Ascending aorta (tissue), 2 donors: Measurements from ENCODE around the gene TMPRSS5. TPM values are rescaled to one million over a fixed set of nuclear protein-coding genes. Genes with fewer than 3 reads are reported as not detected.

Source experiments
- DNase-seq, 2 donors: peaks; one replicate each; pipeline ENCODE4 v3.0.0-alpha.2; 2019; ENCODE audit warnings: low spot score in 2 of 2
- H3K27ac ChIP-seq, 2 donors: fragments of 200-600 bp; sonication (generic); one replicate each; pipeline ENCODE4 v1.5.1; 2016 to 2017; ENCODE audit warnings: mild to moderate bottlenecking in 1 of 2
- H3K27me3 ChIP-seq: fragments of 200-600 bp; sonication (generic); one replicate; pipeline ENCODE4 v1.5.1; 2017
- H3K36me3 ChIP-seq, 2 donors: fragments of 200-600 bp; sonication (generic); one replicate each; pipeline ENCODE4 v1.5.1; 2016
- H3K4me1 ChIP-seq, 2 donors: fragments of 200-600 bp; sonication (generic); one replicate each; pipeline ENCODE4 v1.5.1; 2016 to 2017; ENCODE audit warnings: mild to moderate bottlenecking in 1 of 2
- H3K4me3 ChIP-seq, 2 donors: fragments of 200-600 bp; sonication (generic); one replicate each; pipeline ENCODE4 v1.5.1; 2016 to 2017; ENCODE audit warnings: mild to moderate bottlenecking in 1 of 2
- H3K9me3 ChIP-seq, 2 donors: fragments of 200-600 bp; sonication (generic); one replicate each; pipeline ENCODE4 v1.5.1; 2016
- intact Hi-C: fragments of 100-400 bp; cut with DNase I; formaldehyde crosslinking; loops from one replicate; pipeline ENCODE4 v1.15.1; 2023
- total RNA-seq: library from RNA; depleted of rRNA; stranded (reverse); fragments of >200 nt; gene quantifications from one replicate; pipeline ENCODE4 v1.1.0, GENCODE V29; 2016
- TF ChIP-seq, protein P1 (sequence below), 3 experiments: fragments of 200-600 bp in 2 of 3; fragments of 450-650 bp in 1 of 3; sonication (generic) in 2 of 3; IDR thresholded peaks; one replicate each; pipeline ENCODE4 v1.5.1; 2016 to 2019; ENCODE audit warnings: antibody characterized with exemption in 3 of 3, mild to moderate bottlenecking in 1 of 3, moderate library complexity in 1 of 3

TMPRSS5 gene
- total RNA-seq, 1 donor from 2014 or later, result not detected

GRCh38 chr11:113729456-113729855, 23.3 kb upstream of the TMPRSS5 start:
- Histone ChIP-seq H3K9me3 (no peaks in the 10 kb centered on the region), H3K36me3 (peaks cover 3 to 11% of the 10 kb centered on the region in 2 donors), H3K4me3 (no peak overlapping the region), H3K27me3 (no peaks in the 10 kb centered on the region), H3K4me1 (no peaks in the 10 kb centered on the region), H3K27ac (no peak overlapping the region)
- DNase-seq, result no peak
- TF ChIP-seq, protein P1, sequence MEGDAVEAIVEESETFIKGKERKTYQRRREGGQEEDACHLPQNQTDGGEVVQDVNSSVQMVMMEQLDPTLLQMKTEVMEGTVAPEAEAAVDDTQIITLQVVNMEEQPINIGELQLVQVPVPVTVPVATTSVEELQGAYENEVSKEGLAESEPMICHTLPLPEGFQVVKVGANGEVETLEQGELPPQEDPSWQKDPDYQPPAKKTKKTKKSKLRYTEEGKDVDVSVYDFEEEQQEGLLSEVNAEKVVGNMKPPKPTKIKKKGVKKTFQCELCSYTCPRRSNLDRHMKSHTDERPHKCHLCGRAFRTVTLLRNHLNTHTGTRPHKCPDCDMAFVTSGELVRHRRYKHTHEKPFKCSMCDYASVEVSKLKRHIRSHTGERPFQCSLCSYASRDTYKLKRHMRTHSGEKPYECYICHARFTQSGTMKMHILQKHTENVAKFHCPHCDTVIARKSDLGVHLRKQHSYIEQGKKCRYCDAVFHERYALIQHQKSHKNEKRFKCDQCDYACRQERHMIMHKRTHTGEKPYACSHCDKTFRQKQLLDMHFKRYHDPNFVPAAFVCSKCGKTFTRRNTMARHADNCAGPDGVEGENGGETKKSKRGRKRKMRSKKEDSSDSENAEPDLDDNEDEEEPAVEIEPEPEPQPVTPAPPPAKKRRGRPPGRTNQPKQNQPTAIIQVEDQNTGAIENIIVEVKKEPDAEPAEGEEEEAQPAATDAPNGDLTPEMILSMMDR (IDR thresholded peaks at IDR 0.05), result no peak
- intact Hi-C loops, result loop anchor here (5.0 to 10.0 kb wide), 2 partner anchors 177 to 285 kb away; no protein-coding TSS in a partner anchor

- intact Hi-C loops, result loop anchor here (5.0 to 10.0 kb wide), 2 partner anchors 177 to 284 kb away; no protein-coding TSS in a partner anchor
Measured at GRCh38 chr11:113728814-113729213, 22.7 kb upstream of the TMPRSS5 start.

GRCh38 chr11:113725913-113726312, 19.8 kb upstream of the TMPRSS5 start:
- intact Hi-C loops, result loop anchor here (5.0 to 10.0 kb wide), 2 partner anchors 174 to 281 kb away; no protein-coding TSS in a partner anchor
- Histone ChIP-seq H3K9me3 (no peaks in the 10 kb centered on the region), H3K36me3 (no peaks in the 10 kb centered on the region), H3K27me3 (no peaks in the 10 kb centered on the region), H3K4me1 (no peaks in the 10 kb centered on the region), H3K4me3 (no peak overlapping the region), H3K27ac (no peak overlapping the region)
- TF ChIP-seq, protein P1 (IDR thresholded peaks at IDR 0.05), result no peak
- DNase-seq, result no peak

More at GRCh38 chr11:113728814-113729213, 22.7 kb upstream of the TMPRSS5 start:
- Histone ChIP-seq H3K9me3 (no peaks in the 10 kb centered on the region), H3K27me3 (no peaks in the 10 kb centered on the region), H3K4me1 (no peaks in the 10 kb centered on the region), H3K36me3 (peaks cover 0 to 4% of the 10 kb centered on the region in 2 donors), H3K4me3 (no peak overlapping the region), H3K27ac (no peak overlapping the region)
- DNase-seq, result no peak
- TF ChIP-seq, protein P1 (IDR thresholded peaks at IDR 0.05), result no peak

GRCh38 chr11:113725407-113725806, 19.3 kb upstream of the TMPRSS5 start:
- no peaks in the 10 kb centered on the region for H3K4me1 ChIP-seq
- TF ChIP-seq, protein P1 (IDR thresholded peaks at IDR 0.05), result no peak
- no peak for DNase-seq
- no peak overlapping the region for H3K27ac ChIP-seq
- no peaks in the 10 kb centered on the region for H3K27me3 ChIP-seq
- H3K36me3 ChIP-seq, result no peaks in the 10 kb centered on the region
- H3K4me3 ChIP-seq, result no peak overlapping the region
- intact Hi-C loops, result loop anchor here (5.0 to 10.0 kb wide), 2 partner anchors 173 to 281 kb away; no protein-coding TSS in a partner anchor
- no peaks in the 10 kb centered on the region for H3K9me3 ChIP-seq

- Histone ChIP-seq H3K4me1 (no peaks in the 10 kb centered on the region), H3K9me3 (no peaks in the 10 kb centered on the region), H3K36me3 (no peaks in the 10 kb centered on the region), H3K4me3 (no peak overlapping the region), H3K27ac (no peak overlapping the region), H3K27me3 (no peaks in the 10 kb centered on the region)
- intact Hi-C loops, result loop anchor here (5.0 to 10.0 kb wide), 2 partner anchors 172 to 280 kb away; no protein-coding TSS in a partner anchor
- TF ChIP-seq, protein P1 (IDR thresholded peaks at IDR 0.05), result no peak
- DNase-seq, result no peak
Measured at GRCh38 chr11:113724778-113725177, 18.7 kb upstream of the TMPRSS5 start.
